Keratinocyte (primary cell): ENCODE measurements around the gene PYROXD2. TPM values are rescaled to one million over a fixed set of nuclear protein-coding genes. Genes with fewer than 3 reads are reported as not detected.
"Not testable (repeated sequence)": the region's sequence is repeated elsewhere in the genome, so short reads cannot be mapped to it uniquely, and the experiment has no call there.

Experiments
- DNase-seq: peaks from one replicate; pipeline ENCODE4 v3.0.0-alpha.2; 2011; ENCODE audit warnings: low read depth, missing footprints, low spot score
- FAIRE-seq: peaks from 2 replicates; lab custom pipeline; 2011; peaks lifted over from hg19 to GRCh38; lab: Jason Lieb, UNC
- H2AFZ ChIP-seq: 2 replicates; pipeline ENCODE4 v1.6.0; 2012; ENCODE audit warnings: low read length, control low read depth, inconsistent platforms; ENCODE audit not compliant: control insufficient read depth
- H3K27ac ChIP-seq: 2 replicates; pipeline ENCODE4 v1.5.1; 2011; ENCODE audit warnings: low read length; ENCODE audit not compliant: control insufficient read depth, insufficient read depth
- H3K27me3 ChIP-seq: 3 replicates; pipeline ENCODE4 v1.6.0; 2011; ENCODE audit warnings: low read length; ENCODE audit not compliant: control insufficient read depth, insufficient read depth; ENCODE audit errors: extremely low read depth
- H3K36me3 ChIP-seq, 2 experiments: 2 replicates in 1 of 2; 3 replicates in 1 of 2; pipeline ENCODE4 v1.5.1; 2011; ENCODE audit warnings: low read length in 2 of 2, mild to moderate bottlenecking in 1 of 2; ENCODE audit not compliant: control insufficient read depth in 2 of 2, insufficient read depth in 2 of 2; ENCODE audit errors: extremely low read depth in 1 of 2
- H3K4me1 ChIP-seq: 3 replicates; pipeline ENCODE4 v1.5.1; 2011; ENCODE audit warnings: low read length; ENCODE audit not compliant: control insufficient read depth, insufficient read depth; ENCODE audit errors: extremely low read depth
- H3K4me2 ChIP-seq: 3 replicates; pipeline ENCODE4 v1.6.0; 2011; ENCODE audit warnings: low read depth, low read length; ENCODE audit not compliant: control insufficient read depth, insufficient read depth; ENCODE audit errors: extremely low read depth
- H3K4me3 ChIP-seq, 3 experiments: fragments of 200-600 bp in 1 of 3; sonication (generic) in 1 of 3; 2 replicates in 2 of 3; 3 replicates in 1 of 3; pipeline ENCODE4 v1.5.1; 2011 to 2016; ENCODE audit warnings: low read length in 3 of 3, mild to moderate bottlenecking in 3 of 3, control low read depth in 2 of 3, inconsistent platforms in 1 of 3, low read depth in 1 of 3, mixed read lengths in 1 of 3, mixed run types in 1 of 3, moderate library complexity in 1 of 3; ENCODE audit not compliant: control insufficient read depth in 2 of 3, insufficient read depth in 2 of 3; ENCODE audit errors: extremely low read depth in 1 of 3
- H3K79me2 ChIP-seq: 2 replicates; pipeline ENCODE4 v1.6.0; 2012; ENCODE audit warnings: low read length; ENCODE audit not compliant: control insufficient read depth, insufficient read depth
- H3K9ac ChIP-seq: 3 replicates; pipeline ENCODE4 v1.6.0; 2011; ENCODE audit warnings: low read length; ENCODE audit not compliant: control insufficient read depth, insufficient read depth; ENCODE audit errors: extremely low read depth
- H3K9me1 ChIP-seq: 3 replicates; pipeline ENCODE4 v1.6.0; 2011; ENCODE audit warnings: low read length; ENCODE audit not compliant: control insufficient read depth, insufficient read depth; ENCODE audit errors: extremely low read depth
- H3K9me3 ChIP-seq: 2 replicates; pipeline ENCODE4 v1.5.1; 2012; ENCODE audit warnings: low read depth, low read length; ENCODE audit not compliant: control insufficient read depth
- H4K20me1 ChIP-seq: 3 replicates; pipeline ENCODE4 v1.6.0; 2011; ENCODE audit warnings: low read length; ENCODE audit not compliant: control insufficient read depth, insufficient read depth; ENCODE audit errors: extremely low read depth
- EZH2 ChIP-seq: IDR thresholded peaks from one replicate; pipeline ENCODE4 v1.6.1; 2012; ENCODE audit warnings: inconsistent platforms, mild to moderate bottlenecking, low read length, moderate library complexity
- dilution Hi-C: fragments of 300-500 bp; cut with MboI; formaldehyde crosslinking; loops from one replicate; pipeline ENCODE4 v1.7.0; 2020; ENCODE audit warnings: low sequenced_read_pairs; ENCODE audit not compliant: extremely low pct_ligation_motif_present
- polyA plus RNA-seq, 5 experiments: library from polyadenylated mRNA; depleted of rRNA in 3 of 5; stranded (reverse) in 3 of 5; stranded (forward) in 1 of 5; unstranded in 1 of 5; fragments of >200 nt; gene quantifications; 1 replicate in 1 of 5; 2 replicates in 3 of 5; 3 replicates in 1 of 5; pipeline versions ENCODE4 v1.2.1 to v1.2.3, GENCODE V29; 2011 to 2012; ENCODE audit warnings: missing spikeins in 2 of 5, low read depth in 1 of 5, low replicate concordance in 1 of 5
- TF ChIP-seq, protein P1 (sequence below), 3 experiments: IDR thresholded peaks in 1 of 3; conservative IDR thresholded peaks in 1 of 3; optimal IDR thresholded peaks in 1 of 3; 2 replicates in 2 of 3; 3 replicates in 1 of 3; pipeline versions ENCODE3 to v1.5.1; 2011; ENCODE audit warnings: low read length in 3 of 3, mild to moderate bottlenecking in 3 of 3, moderate library complexity in 2 of 3, control low read depth in 1 of 3, inconsistent platforms in 1 of 3; ENCODE audit not compliant: insufficient read depth in 2 of 3; ENCODE audit errors: extremely low read depth in 1 of 3

Gene PYROXD2
- polyA plus RNA-seq, 1 donor (not counting 4 experiments of a cell fraction or from before 2014, with no cell fraction given) = 4.4 TPM

DNA sequence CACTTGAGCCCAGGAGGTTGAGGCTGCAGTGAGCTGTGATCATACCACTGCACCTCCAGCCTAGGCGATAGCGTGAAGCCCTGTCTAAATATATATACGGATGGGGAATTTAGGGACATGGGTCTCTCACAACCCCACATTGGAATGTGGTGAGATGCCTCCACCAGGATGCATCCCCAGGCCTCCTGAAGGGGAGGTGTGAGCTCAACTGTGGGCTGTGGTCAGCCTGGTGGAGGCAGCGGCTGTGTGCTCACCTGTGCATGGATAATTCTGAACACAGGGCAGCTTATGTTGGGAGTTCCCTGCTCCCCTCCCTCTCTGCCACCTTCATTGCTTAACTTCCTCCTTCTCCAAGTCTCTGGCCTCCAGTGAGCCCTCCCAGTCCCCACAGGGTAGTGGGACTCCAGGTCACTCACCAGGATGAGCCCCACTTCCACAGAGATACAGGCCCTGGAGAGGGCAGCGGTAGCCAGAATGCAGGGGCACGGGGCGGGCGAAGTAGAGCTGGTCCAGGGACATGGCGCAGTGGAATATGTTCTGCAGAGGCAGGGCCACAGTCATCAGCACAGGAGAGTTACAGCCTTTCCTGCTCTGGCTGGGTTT is 30.4 kb downstream of the PYROXD2 start:
- no peak overlapping the region for H3K4me3 ChIP-seq
- no peak for FAIRE-seq
- no peak overlapping the region for H3K4me2 ChIP-seq
- no peak overlapping the region for H3K27ac ChIP-seq
- H3K4me1 ChIP-seq = no peaks in the 10 kb centered on the region
- TF ChIP-seq, protein P1, sequence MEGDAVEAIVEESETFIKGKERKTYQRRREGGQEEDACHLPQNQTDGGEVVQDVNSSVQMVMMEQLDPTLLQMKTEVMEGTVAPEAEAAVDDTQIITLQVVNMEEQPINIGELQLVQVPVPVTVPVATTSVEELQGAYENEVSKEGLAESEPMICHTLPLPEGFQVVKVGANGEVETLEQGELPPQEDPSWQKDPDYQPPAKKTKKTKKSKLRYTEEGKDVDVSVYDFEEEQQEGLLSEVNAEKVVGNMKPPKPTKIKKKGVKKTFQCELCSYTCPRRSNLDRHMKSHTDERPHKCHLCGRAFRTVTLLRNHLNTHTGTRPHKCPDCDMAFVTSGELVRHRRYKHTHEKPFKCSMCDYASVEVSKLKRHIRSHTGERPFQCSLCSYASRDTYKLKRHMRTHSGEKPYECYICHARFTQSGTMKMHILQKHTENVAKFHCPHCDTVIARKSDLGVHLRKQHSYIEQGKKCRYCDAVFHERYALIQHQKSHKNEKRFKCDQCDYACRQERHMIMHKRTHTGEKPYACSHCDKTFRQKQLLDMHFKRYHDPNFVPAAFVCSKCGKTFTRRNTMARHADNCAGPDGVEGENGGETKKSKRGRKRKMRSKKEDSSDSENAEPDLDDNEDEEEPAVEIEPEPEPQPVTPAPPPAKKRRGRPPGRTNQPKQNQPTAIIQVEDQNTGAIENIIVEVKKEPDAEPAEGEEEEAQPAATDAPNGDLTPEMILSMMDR (optimal IDR thresholded peaks at IDR 0.05 in 1 of 3, IDR thresholded peaks at IDR 0.05 in 1 of 3, conservative IDR thresholded peaks at IDR 0.05 in 1 of 3; ENCODE audit: extremely low read depth in 1 of 3, insufficient read depth in 2 of 3, low read length in 3 of 3) = no peak
- TF ChIP-seq EZH2 = no peak
- H3K9ac ChIP-seq = no peak overlapping the region
- no peaks in the 10 kb centered on the region for H3K9me3 ChIP-seq
- H2AFZ ChIP-seq = no peak overlapping the region
- no peak for DNase-seq
- H4K20me1 ChIP-seq = no peaks in the 10 kb centered on the region
- no peaks in the 10 kb centered on the region for H3K27me3 ChIP-seq
- H3K9me1 ChIP-seq = no peaks in the 10 kb centered on the region
- H3K36me3 ChIP-seq = no peaks in the 10 kb centered on the region
- H3K79me2 ChIP-seq = no peaks in the 10 kb centered on the region
- dilution Hi-C loops = no loop called here

DNA sequence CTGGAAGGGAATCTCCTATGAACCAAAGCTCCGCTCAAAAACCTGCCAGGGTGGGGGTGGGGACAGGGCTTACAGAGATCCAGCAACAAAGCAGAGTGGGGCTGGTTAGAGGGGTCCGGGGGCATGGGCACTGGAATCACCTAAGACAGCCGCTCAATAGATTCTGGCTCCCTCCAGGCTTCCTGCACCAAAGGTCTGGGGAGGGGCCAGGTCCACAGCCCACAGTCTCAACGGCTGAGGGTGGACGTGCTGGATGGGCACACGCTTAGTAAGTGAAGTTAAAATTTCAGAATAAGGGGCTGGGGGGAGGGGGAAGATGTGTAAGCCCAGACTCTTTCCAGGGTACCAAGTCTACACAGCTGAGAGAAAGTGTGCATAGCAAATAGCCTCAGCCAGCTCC is 31.1 kb downstream of the PYROXD2 start:
- no peaks in the 10 kb centered on the region for H3K9me3 ChIP-seq
- no peaks in the 10 kb centered on the region for H3K27me3 ChIP-seq
- H3K79me2 ChIP-seq = no peaks in the 10 kb centered on the region
- DNase-seq (no peak), FAIRE-seq (no peak)
- dilution Hi-C loops = no loop called here
- H3K4me2 ChIP-seq = no peak overlapping the region
- H3K9ac ChIP-seq = no peak overlapping the region
- no peaks in the 10 kb centered on the region for H3K9me1 ChIP-seq
- no peak overlapping the region for H2AFZ ChIP-seq
- H3K27ac ChIP-seq = no peak overlapping the region
- H3K4me3 ChIP-seq = no peak overlapping the region
- TF ChIP-seq, protein P1 (optimal IDR thresholded peaks at IDR 0.05 in 1 of 3, IDR thresholded peaks at IDR 0.05 in 1 of 3, conservative IDR thresholded peaks at IDR 0.05 in 1 of 3; ENCODE audit: extremely low read depth in 1 of 3, insufficient read depth in 2 of 3, low read length in 3 of 3) = no peak
- TF ChIP-seq EZH2 = no peak
- H3K4me1 ChIP-seq = no peaks in the 10 kb centered on the region
- H4K20me1 ChIP-seq = no peaks in the 10 kb centered on the region
- H3K36me3 ChIP-seq = no peaks in the 10 kb centered on the region

GRCh38 chr10:98383134-98383667 is 31.8 kb downstream of the PYROXD2 start:
- dilution Hi-C loops, FAIRE-seq, DNase-seq, H3K36me3 ChIP-seq, H3K79me2 ChIP-seq, H3K27me3 ChIP-seq, H3K4me1 ChIP-seq, H4K20me1 ChIP-seq, H3K27ac ChIP-seq, H2AFZ ChIP-seq, H3K9ac ChIP-seq, H3K4me2 ChIP-seq, H3K9me1 ChIP-seq, H3K4me3 ChIP-seq, H3K9me3 ChIP-seq: not testable (repeated sequence)
